H1 (cell line): ENCODE data around the gene BGN.

Source experiments
- CHD2 ChIP-seq: IDR thresholded peaks from 2 replicates; pipeline ENCODE4 v1.6.1; 2012; ENCODE audit warnings: low read length, improper control_type of control experiment
- CREB1 ChIP-seq: IDR thresholded peaks from 2 replicates; pipeline ENCODE4 v1.6.1; 2012; ENCODE audit warnings: inconsistent platforms
- EZH2 ChIP-seq: fragments of 200-600 bp; sonication (generic); IDR thresholded peaks from 2 replicates; pipeline ENCODE4 v1.7.1; 2012; ENCODE audit warnings: low read depth, mild to moderate bottlenecking, moderate library complexity, low read length, inconsistent platforms; ENCODE audit not compliant: severe bottlenecking
- HDAC2 ChIP-seq, 2 experiments: fragments of 300-600 bp in 1 of 2; sonication (generic) in 1 of 2; IDR thresholded peaks; 2 replicates each; pipeline ENCODE4 v1.6.1; 2011 to 2012; ENCODE audit warnings: low read depth in 2 of 2, low read length in 2 of 2, mild to moderate bottlenecking in 2 of 2, moderate library complexity in 2 of 2, borderline replicate concordance in 1 of 2, inconsistent platforms in 1 of 2
- POLR2AphosphoS5 ChIP-seq: IDR thresholded peaks from 2 replicates; pipeline ENCODE4 v1.6.1; 2011; ENCODE audit warnings: low read depth, low read length
- TF ChIP-seq, protein P1 (sequence below), 3 experiments: IDR thresholded peaks; 1 replicate in 2 of 3; 2 replicates in 1 of 3; pipeline versions ENCODE4 v1.5.1 to v1.6.1; 2011; ENCODE audit warnings: low read length in 3 of 3, mild to moderate bottlenecking in 3 of 3, inconsistent platforms in 2 of 3, low read depth in 1 of 3, moderate library complexity in 1 of 3; ENCODE audit not compliant: insufficient read depth in 1 of 3; ENCODE audit errors: control extremely low read depth in 1 of 3

DNA sequence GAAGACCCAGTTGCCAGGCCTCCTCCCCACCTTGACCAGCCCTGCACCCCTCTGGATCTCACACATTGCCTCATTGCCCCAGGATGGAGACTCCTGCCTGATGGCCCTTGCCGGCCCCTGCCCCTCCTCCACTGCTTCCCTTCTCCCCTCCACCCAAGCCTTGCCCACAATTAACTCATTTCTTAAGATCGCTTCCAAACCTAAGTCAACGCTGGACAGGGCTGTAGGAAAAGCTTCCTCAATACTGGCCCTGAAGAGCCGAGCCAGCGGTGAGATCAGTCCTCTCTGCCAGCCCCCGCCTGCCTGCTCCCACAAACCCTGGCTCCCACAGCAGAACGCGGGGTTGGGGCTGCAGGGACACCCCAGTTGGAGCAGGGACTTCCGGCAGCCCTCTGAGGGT, 16.9 kb upstream of the BGN start:
- TF ChIP-seq POLR2AphosphoS5, result no peak
- TF ChIP-seq, protein P1, sequence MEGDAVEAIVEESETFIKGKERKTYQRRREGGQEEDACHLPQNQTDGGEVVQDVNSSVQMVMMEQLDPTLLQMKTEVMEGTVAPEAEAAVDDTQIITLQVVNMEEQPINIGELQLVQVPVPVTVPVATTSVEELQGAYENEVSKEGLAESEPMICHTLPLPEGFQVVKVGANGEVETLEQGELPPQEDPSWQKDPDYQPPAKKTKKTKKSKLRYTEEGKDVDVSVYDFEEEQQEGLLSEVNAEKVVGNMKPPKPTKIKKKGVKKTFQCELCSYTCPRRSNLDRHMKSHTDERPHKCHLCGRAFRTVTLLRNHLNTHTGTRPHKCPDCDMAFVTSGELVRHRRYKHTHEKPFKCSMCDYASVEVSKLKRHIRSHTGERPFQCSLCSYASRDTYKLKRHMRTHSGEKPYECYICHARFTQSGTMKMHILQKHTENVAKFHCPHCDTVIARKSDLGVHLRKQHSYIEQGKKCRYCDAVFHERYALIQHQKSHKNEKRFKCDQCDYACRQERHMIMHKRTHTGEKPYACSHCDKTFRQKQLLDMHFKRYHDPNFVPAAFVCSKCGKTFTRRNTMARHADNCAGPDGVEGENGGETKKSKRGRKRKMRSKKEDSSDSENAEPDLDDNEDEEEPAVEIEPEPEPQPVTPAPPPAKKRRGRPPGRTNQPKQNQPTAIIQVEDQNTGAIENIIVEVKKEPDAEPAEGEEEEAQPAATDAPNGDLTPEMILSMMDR (IDR thresholded peaks at IDR 0.05; ENCODE audit: control extremely low read depth in 1 of 3, insufficient read depth in 1 of 3, low read depth in 1 of 3, low read length in 3 of 3), result no peak
- no peak for TF ChIP-seq EZH2
- no peak for TF ChIP-seq CREB1
- no peak for TF ChIP-seq CHD2
- TF ChIP-seq HDAC2 (IDR thresholded peaks at IDR 0.05; ENCODE audit: borderline replicate concordance in 1 of 2, low read depth in 2 of 2, low read length in 2 of 2), result no peak
